GM21390 (cell line): Measurements from ENCODE around the gene COQ3.
A peak's percentile ranks its signal among the peaks of the same experiment; 100 is the strongest.

ENCODE experiments used
- ATAC-seq: cut with Tn5 transposase; IDR thresholded peaks from one replicate; pipeline ENCODE4 v1.9.1; 2021; ENCODE audit not compliant: unreplicated experiment

The COQ3 gene

GRCh38 chr6:99334526-99335127, 59.4 kb downstream of the COQ3 start:
- ATAC-seq = peak; percentile 36

GRCh38 chr6:99333068-99333467, 60.9 kb downstream of the COQ3 start:
- peak; percentile 90 for ATAC-seq

- no peak for ATAC-seq
Observed at GRCh38 chr6:99331531-99331930, 62.5 kb downstream of the COQ3 start.

GRCh38 chr6:99330159-99330558, 63.8 kb downstream of the COQ3 start:
- peak; percentile 62 for ATAC-seq

- ATAC-seq = no peak
Observed at GRCh38 chr6:99324996-99325395, 69.0 kb downstream of the COQ3 start.
